ENCODE measurements around the gene SLC27A1. TPM values are rescaled to one million over a fixed set of nuclear protein-coding genes. Genes with fewer than 3 reads are reported as not detected.
"Not testable (repeated sequence)": the region's sequence is repeated elsewhere in the genome, so short reads cannot be mapped to it uniquely, and the experiment has no call there.

SLC27A1 gene
- total RNA-seq, 3 donors from 2014 or later (not counting 1 experiment from before 2014, with no cell fraction given) = 12.9 to 26.2 (median 16.3) TPM

- intact Hi-C loops (cut with micrococcal nuclease) = loop anchor here (2.0 to 5.0 kb wide), 2 partner anchors 19 to 697 kb away; no protein-coding TSS in a partner anchor
- Mint-ChIP-seq H3K36me3 (no peaks in the 10 kb centered on the region), H3K9me3 (no peaks in the 10 kb centered on the region), H3K27ac (peak overlapping the region; percentile 90 to 96), H3K27me3 (ENCODE audit: low read depth in 2 of 2) (no peaks in the 10 kb centered on the region), H3K4me3 (peak overlapping the region; percentile 98), H3K4me1 (peaks cover 32 to 54% of the 10 kb centered on the region in 2 donors)
- Histone ChIP-seq H3K36me3 (ENCODE audit: control insufficient read depth, insufficient read depth, low read length) (no peaks in the 10 kb centered on the region), H3K27ac (ENCODE audit: low read length) (peak overlapping the region; percentile 84), H3K4me1 (ENCODE audit: control insufficient read depth, insufficient read depth, low read length) (peaks cover 40% of the 10 kb centered on the region), H3K9me3 (ENCODE audit: control insufficient read depth, insufficient read depth, low read length) (no peaks in the 10 kb centered on the region), H3K27me3 (ENCODE audit: control insufficient read depth, insufficient read depth, low read length) (no peaks in the 10 kb centered on the region), H3K4me3 (ENCODE audit: low read length) (peak overlapping the region; percentile 94)
- DNase-seq (peak; percentile 63 to 96), ATAC-seq (peak; percentile 77 to 90 (median 79))
- TF ChIP-seq CTCF (IDR thresholded peaks at IDR 0.05) = no peak
- WGBS (ENCODE audit: insufficient coverage) = 0% methylated on average over 31 of the region's 31 CpGs
Observed at GRCh38 chr19:17469481-17470067, 750 bp upstream of the SLC27A1 start.

GRCh38 chr19:17471410-17472125 is 1.2 kb downstream of the SLC27A1 start:
- DNase-seq (peak in 1 of 2 donors; percentile 23), ATAC-seq (no peak)
- H3K9me3 ChIP-seq (ENCODE audit: control insufficient read depth, insufficient read depth, low read length) = no peaks in the 10 kb centered on the region
- peaks cover 49% of the 10 kb centered on the region for H3K4me1 ChIP-seq (ENCODE audit: control insufficient read depth, insufficient read depth, low read length)
- peak overlapping the region; percentile 90 to 96 for H3K27ac Mint-ChIP-seq
- H3K36me3 ChIP-seq (ENCODE audit: control insufficient read depth, insufficient read depth, low read length) = no peaks in the 10 kb centered on the region
- no peak for TF ChIP-seq CTCF (IDR thresholded peaks at IDR 0.05)
- no peaks in the 10 kb centered on the region for H3K27me3 Mint-ChIP-seq (ENCODE audit: low read depth in 2 of 2)
- no peaks in the 10 kb centered on the region for H3K27me3 ChIP-seq (ENCODE audit: control insufficient read depth, insufficient read depth, low read length)
- H3K36me3 Mint-ChIP-seq = no peaks in the 10 kb centered on the region
- intact Hi-C loops (cut with micrococcal nuclease) = loop anchor here (2.0 kb wide), 1 partner anchor 17 kb away; no protein-coding TSS in a partner anchor
- H3K9me3 Mint-ChIP-seq = no peaks in the 10 kb centered on the region
- H3K4me1 Mint-ChIP-seq = peaks cover 32 to 54% of the 10 kb centered on the region in 2 donors
- 72% methylated on average over 12 of the region's 12 CpGs for WGBS (ENCODE audit: insufficient coverage)
- peak overlapping the region; percentile 98 for H3K4me3 Mint-ChIP-seq
- no peak overlapping the region for H3K4me3 ChIP-seq (ENCODE audit: low read length)
- no peak overlapping the region for H3K27ac ChIP-seq (ENCODE audit: low read length)

- intact Hi-C loops (cut with micrococcal nuclease) = no loop called here
- TF ChIP-seq CTCF (IDR thresholded peaks at IDR 0.05) = no peak
- Mint-ChIP-seq H3K27me3 (ENCODE audit: low read depth in 2 of 2) (no peaks in the 10 kb centered on the region), H3K4me1 (peaks cover 32 to 54% of the 10 kb centered on the region in 2 donors), H3K36me3 (no peaks in the 10 kb centered on the region), H3K9me3 (no peaks in the 10 kb centered on the region), H3K27ac (peak overlapping the region; percentile 54 to 64), H3K4me3 (peak overlapping the region; percentile 28)
- Histone ChIP-seq H3K27ac (ENCODE audit: low read length) (no peak overlapping the region), H3K9me3 (ENCODE audit: control insufficient read depth, insufficient read depth, low read length) (no peaks in the 10 kb centered on the region), H3K4me3 (ENCODE audit: low read length) (no peak overlapping the region), H3K36me3 (ENCODE audit: control insufficient read depth, insufficient read depth, low read length) (no peaks in the 10 kb centered on the region), H3K4me1 (ENCODE audit: control insufficient read depth, insufficient read depth, low read length) (peaks cover 49% of the 10 kb centered on the region), H3K27me3 (ENCODE audit: control insufficient read depth, insufficient read depth, low read length) (no peaks in the 10 kb centered on the region)
- DNase-seq (peak in 1 of 2 donors; percentile 27), ATAC-seq (no peak)
- 86% methylated on average over 7 of the region's 9 CpGs for WGBS (ENCODE audit: insufficient coverage)
Observed at GRCh38 chr19:17473041-17473440, 2.7 kb downstream of the SLC27A1 start.

GRCh38 chr19:17475011-17475540 is 4.8 kb downstream of the SLC27A1 start:
- H3K27ac Mint-ChIP-seq; H3K4me3 ChIP-seq (ENCODE audit: low read length); H3K27me3 ChIP-seq (ENCODE audit: control insufficient read depth, insufficient read depth, low read length); H3K4me3 Mint-ChIP-seq; H3K36me3 Mint-ChIP-seq; intact Hi-C loops (cut with micrococcal nuclease); H3K9me3 ChIP-seq (ENCODE audit: control insufficient read depth, insufficient read depth, low read length); H3K36me3 ChIP-seq (ENCODE audit: control insufficient read depth, insufficient read depth, low read length); H3K27me3 Mint-ChIP-seq (ENCODE audit: low read depth in 2 of 2); ATAC-seq; H3K27ac ChIP-seq (ENCODE audit: low read length); H3K9me3 Mint-ChIP-seq; DNase-seq: not testable (repeated sequence)
- WGBS (ENCODE audit: insufficient coverage) = 81% methylated on average over 6 of the region's 6 CpGs
- peaks cover 17 to 36% of the 10 kb centered on the region in 2 donors for H3K4me1 Mint-ChIP-seq
- H3K4me1 ChIP-seq (ENCODE audit: control insufficient read depth, insufficient read depth, low read length) = peaks cover 37% of the 10 kb centered on the region

All from natural killer cell (primary cell).